Astrocyte (in vitro differentiated cells and primary cell): ENCODE results near the gene MYH11.

Experiments
- EZH2 ChIP-seq: IDR thresholded peaks from 2 replicates; pipeline ENCODE4 v1.6.1; 2012; ENCODE audit warnings: mild to moderate bottlenecking, low read length, inconsistent platforms; ENCODE audit not compliant: insufficient read depth
- TF ChIP-seq, protein P1 (sequence below): IDR thresholded peaks from 2 replicates; pipeline ENCODE4 v1.5.1; 2011; ENCODE audit warnings: low read depth, mild to moderate bottlenecking, inconsistent platforms, low read length, moderate library complexity; ENCODE audit not compliant: insufficient read depth

DNA sequence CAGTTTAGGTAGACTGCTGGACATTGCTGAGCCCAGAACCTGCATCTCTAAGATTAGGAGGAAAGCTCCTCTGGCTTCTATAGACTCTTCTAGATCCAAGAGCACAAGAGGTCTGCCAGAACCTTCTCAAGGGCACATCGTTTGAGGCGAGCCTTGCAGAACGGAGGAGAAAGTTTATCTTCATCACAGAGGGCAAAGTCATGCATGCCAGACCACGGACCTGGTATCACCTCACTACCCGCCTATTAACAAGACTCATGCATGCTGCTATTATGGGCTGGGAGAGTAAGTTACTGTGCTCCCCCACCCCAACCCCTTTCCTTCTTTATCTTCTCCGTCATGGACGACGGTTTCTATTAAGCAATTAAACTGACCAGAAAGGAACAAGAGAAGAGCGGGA is 23.3 kb downstream of the MYH11 start:
- TF ChIP-seq, protein P1, sequence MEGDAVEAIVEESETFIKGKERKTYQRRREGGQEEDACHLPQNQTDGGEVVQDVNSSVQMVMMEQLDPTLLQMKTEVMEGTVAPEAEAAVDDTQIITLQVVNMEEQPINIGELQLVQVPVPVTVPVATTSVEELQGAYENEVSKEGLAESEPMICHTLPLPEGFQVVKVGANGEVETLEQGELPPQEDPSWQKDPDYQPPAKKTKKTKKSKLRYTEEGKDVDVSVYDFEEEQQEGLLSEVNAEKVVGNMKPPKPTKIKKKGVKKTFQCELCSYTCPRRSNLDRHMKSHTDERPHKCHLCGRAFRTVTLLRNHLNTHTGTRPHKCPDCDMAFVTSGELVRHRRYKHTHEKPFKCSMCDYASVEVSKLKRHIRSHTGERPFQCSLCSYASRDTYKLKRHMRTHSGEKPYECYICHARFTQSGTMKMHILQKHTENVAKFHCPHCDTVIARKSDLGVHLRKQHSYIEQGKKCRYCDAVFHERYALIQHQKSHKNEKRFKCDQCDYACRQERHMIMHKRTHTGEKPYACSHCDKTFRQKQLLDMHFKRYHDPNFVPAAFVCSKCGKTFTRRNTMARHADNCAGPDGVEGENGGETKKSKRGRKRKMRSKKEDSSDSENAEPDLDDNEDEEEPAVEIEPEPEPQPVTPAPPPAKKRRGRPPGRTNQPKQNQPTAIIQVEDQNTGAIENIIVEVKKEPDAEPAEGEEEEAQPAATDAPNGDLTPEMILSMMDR, result no peak
- no peak for TF ChIP-seq EZH2
